Activated CD4-positive, alpha-beta T cell treated with anti-CD3 and anti-CD28 coated beads, Interleukin-2, Interleukin-6, amounts not matched to agents 100 ng/mL and 50 ng/mL, durations not matched to agents 16 hours and 8 hours (primary cell): ENCODE results near the gene TNN.

Experiments
- DNase-seq: peaks from one replicate; pipeline ENCODE4 v3.0.0-alpha.2; 2020

Gene TNN

DNA sequence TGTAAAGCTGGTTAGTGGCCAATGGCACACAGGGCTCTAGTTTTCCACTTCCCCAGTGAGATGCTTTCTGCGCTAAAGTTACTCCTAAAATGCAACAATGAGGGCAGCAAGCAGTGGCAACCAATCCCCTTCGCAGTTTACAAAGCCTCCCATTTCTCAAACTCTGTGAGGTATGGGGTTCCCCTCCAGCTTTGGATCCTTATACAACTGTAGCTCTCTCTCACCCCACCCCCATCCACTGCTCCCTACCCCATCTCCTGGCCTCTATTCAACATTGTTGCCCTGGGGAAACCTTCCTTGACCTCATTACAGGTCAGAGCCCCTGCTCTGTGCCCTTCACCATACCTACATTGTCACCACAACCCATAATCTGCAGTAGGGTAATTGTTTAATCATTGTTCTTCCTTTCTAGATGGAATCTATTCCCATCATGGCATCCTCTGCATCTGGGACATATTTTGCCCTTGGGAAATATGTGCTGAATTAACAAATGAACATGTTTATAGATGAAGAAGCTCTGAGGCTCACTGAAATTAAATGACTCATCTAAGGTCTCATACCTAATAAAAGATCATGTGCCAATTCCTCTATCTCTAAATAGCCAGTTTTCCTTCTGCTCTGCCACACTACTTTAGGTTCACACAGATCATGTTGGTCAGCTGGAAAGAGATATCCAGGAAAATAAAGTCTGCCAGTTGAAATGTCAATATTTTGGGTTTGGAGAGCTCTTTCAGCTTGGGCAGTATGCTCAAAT, 112.4 kb downstream of the TNN start:
- DNase-seq, result no peak

DNA sequence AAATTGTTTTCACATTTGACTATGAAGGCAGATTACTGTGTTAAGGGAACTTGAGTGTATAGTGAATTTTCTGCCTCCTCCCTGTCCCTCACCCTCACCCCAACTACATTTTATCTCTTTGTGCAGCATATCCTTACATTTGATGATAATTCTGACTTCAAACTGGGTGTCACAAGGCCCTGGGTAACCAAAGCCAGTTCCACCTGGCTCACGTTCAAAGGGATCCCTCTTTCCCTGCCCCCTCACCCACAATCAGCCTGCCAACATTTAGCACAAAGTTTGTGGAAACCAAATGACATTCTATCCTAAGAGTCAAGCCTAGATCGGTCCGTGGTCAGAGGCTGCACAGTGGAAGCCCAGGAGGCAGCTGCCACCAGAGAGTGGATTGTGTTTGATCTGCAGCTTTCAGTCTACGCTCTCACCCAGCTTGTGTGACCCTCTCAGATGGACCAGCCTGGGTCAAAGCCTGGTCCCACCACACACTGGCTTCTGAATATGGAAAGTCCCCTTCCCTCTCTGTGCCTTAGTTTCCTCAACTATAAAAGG, 114.6 kb downstream of the TNN start:
- DNase-seq, result no peak

DNA sequence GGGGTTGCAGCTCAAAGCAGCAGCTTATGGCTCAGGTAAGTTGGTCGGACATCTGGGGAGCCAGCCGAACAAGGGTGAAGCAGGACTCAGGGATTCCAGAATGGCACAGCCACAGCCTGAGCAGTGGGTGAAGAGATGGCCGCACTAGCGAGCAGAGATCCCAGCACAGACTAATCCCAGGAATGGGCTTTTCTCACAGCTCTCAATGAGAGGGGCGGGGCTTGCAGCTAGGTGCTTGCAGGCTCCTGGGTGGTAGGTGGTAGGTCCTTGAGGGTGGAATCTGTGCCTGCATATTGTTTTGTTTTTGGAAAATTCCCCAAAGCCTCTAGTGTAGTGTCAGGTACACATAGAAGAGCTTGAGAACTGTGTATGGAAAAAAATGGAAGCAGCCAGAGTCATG, 116.0 kb downstream of the TNN start:
- no peak for DNase-seq

DNA sequence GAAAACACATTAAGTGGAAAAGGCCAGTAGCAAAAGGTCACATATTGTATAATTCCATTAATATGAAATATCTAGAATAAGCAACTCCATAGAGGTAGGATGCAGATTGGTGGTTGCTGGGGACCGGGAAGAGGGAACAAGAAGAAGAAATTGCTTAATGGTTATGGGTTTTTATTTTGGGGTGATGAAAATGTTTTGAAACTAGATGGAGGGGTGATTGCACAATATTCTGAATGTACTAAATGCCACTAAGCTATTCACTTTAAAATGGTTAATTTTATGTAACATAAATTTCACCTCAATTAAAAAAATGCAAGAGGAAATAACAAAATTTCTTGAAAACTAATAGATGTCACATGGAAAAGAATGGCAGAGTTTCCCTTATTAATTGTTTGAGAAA, 118.3 kb downstream of the TNN start:
- DNase-seq, result no peak

DNA sequence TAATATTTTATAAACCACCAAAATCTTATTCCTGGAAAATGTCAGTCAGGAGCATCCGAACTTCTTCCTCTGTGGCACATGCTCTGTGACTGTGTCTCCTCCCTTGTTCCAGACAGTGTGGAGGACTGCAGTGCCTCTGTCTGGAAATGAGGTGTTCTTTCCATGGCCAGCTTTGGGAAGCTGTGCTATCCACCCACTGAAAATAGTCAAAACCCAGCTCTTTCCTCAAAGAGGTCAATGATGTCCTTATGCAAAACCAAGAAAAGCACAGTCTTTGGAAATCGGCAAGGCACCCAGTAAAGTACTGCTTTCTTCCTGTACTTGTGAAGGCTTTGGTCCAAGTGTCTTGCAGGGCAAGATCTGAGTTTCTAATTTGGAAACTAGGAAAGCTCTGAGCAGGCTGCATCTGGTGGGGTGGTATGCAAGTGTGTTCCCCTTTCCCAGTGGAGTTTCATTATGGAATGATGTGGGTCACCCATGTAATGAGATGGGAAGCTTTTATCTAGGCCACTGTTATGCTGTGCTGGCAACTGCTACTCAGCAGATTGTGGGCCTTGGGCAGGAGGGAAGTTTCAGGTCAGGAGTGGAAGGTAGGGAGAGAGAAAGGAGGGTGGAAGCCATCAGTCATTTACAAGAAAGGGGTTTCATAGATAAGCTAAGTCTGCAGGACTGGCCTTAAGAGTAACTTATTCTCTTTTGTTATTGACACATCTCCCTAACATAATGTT, 119.0 kb downstream of the TNN start:
- no peak for DNase-seq

DNA sequence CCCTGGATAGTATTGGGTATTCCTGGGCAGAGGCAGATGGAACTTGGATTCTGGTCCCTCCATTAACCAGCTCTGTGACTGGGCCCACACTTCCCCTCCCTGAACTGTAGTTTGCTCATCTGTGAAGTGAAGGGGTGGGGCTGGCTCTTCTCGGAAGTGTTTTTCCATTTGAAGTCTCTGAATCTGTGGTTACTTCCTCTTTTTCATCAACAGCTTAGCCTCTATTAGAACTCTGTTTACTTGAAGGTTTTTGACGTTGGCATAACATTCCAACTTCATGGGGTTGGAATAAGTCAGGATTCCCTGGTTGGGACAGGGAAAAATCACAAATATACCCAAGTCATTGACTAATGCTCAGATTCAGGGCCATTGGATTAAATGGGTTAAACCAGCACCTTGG, 121.3 kb downstream of the TNN start:
- DNase-seq, result peak; percentile 81

DNA sequence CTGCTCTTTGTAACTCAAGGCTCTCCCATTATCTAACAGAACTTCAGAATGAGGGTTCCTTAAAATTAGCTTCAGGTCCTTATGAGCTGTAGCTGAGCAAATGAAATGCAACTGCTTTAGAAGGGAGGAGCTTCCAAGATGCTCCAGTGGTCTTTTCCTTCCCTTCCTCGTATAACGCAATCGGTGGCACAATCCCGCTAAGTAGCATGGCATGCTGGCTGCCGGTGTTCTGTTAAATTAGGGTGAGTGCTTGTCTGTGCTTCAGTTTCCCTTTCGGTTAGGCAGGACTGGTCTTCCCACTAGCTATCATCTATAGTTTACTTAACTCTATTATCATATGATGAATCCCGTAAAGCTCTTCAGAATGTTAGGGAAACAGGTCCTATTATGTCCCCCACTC, 124.0 kb downstream of the TNN start:
- peak; percentile 50 for DNase-seq

DNA sequence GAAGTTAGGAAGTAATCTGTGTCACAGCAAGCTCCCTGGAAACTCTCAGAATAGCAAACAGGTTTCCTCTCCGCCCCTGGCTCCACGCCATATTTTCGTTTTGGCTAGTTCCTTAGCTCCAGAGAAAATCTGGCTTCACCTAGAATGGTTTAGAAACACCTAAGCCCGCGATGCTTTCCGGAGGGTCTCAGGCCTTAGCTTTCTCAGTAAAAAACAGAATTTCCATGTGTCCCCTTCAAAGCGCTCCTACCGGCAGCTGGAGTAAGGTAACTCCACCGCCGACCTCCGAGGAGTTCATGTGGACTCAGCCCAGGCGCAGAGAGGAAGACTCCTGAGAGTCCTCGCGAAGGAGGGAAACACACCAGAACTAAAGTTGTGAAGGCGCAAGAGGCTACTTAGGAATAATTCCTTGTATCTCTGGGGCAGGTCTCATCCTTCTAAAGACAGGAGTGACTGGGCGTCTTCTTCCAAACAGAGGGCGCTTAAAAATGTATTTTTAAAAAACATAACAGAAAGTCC, 124.5 kb downstream of the TNN start:
- DNase-seq, result peak; percentile 44

DNA sequence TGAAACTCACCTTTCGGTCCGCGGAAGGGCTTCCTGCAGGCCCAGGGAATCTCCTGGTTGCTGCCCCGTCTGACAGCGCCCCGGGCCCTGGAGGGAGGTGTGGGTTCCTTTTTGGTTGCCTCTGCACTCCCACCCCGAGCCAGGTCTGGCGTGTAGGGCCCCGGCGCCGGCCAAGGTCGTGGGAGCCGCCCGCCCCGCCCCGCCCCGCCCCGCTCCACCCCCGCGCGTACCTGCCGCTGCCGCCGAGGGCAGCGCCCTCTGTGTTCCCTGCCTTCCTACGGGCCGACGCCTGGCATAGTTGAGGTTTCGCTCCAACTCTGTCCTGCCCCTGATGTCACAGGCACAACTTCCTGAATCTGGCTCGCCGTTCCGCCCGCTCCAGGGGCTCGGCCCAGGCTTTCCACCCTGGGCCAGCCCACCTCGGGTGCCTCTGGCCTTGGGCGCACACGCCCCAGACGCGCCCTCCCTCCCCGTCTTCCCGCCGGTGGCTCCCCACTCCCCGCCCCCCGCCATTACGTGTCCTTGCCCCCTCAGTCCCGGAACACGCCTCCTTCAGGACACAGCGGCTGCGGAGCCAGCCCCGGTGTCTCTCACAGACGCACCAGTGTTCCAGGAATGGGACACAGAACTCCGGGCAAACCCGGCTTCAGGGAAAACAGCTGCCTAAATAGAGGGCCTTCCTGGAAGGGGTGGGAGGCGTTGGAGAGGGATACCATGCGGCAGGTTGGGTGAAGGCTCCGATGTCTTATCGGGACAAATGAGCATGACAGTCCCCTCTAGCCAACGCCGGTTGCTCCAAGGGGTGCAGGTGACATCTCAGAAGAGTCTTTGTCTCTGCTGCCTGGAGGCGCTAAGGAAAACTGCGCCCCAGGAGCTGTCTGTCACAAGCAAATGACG, 125.2 kb downstream of the TNN start, which contains the start of gene KIAA0040:
Gene KIAA0040 (minus strand): TSS at position 147 of the 897 bp plus-strand sequence. CDS start 31,763 bp downstream, outside the sequence.
- DNase-seq, result peak; percentile 77

DNA sequence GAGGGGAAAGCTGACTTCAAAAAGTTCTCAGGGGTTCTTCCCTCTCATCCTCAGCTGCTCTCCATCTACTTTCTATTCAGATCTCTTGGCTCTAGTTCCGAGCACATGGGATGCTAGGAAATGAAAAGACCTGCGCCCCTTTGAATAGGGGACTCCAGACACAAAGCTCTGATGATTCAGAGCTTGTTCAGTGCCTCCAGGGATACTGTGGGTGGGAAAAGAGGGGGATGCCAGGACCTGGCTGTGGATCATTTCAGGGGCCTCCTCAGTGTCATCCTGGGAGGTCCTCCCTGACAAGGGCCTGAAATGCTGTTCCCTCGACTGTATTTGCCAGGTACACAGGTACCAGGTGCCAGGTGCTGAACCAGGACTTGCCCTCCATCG, 125.9 kb downstream of the TNN start:
- no peak for DNase-seq

DNA sequence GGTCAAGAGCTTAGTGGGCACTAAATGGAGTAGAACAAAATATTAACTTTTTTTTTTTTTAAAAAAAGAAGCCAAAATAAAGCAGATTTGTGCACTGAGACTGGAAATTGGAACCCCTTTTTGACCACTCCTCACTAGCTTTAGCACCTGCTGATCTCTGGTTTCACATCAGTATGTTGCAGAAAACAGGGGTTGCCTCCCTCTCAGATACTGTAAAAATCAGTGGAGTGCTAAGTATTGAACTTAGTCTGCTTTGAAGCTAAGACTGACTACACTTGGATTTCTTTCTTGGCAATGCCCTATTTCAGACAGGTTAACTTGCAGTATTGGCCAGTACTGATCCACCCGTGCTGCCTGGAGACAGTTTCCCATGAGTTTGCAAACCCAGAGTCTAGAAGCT, 127.6 kb downstream of the TNN start:
- DNase-seq, result no peak

DNA sequence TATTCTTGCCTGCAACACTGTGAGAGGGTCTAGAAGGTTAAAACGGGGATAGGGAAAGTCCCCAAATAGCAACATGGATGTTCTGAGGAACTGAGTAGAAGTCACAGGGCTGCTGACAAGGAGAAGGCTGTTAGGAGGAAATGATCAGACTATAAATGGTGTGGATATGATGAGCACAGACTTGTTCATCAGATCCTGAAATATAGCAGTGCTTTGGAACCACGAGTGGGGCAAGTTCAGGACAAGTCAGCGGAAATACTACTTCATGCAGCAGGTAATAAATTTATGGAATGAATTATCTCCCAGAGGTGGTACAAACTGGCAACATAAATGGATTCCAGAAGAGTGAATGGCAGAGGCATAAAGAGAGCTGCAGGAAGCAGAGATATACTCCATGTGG, 128.2 kb downstream of the TNN start:
- no peak for DNase-seq

DNA sequence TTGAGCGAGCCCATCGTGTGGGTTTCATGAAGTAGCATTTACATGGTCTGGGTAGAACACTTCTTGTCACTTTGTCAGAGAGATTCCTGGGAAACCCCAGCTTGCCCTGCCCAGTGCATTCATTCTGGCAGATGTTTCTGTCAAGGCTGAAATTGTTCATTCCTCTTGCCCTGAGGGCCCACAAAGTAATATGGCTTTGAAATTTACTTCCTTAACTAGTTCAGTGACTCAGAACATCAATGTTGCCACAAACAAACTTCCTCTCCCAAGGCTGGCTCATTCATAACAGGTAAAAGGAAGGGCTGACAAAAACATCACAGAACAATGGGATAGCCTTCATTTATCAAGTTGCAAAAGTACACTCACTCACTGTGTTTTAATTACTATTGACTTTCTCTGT, 129.9 kb downstream of the TNN start:
- DNase-seq, result peak; percentile 34
